ENCODE results near the gene LCN15.

The LCN15 gene

GRCh38 chr9:136754626-136755301 lies 9.6 kb downstream of the LCN15 start:
- Histone ChIP-seq H3K36me3 (replicated peaks; ENCODE audit: low read depth, low read length) (no peaks in the 10 kb centered on the region), H4K20me1 (ENCODE audit: insufficient read depth, low read length) (no peaks in the 10 kb centered on the region), H3K4me1 (ENCODE audit: low read length) (no peaks in the 10 kb centered on the region), H2AFZ (ENCODE audit: low read depth, low read length) (no peak overlapping the region), H3K9me3 (ENCODE audit: insufficient read depth, low read length) (peaks cover 16% of the 10 kb centered on the region), H3K4me2 (ENCODE audit: low read length) (no peak overlapping the region), H3K27me3 (ENCODE audit: low read depth, low read length) (no peaks in the 10 kb centered on the region; the same call in 1 of the 2 replicates), H3K79me2 (ENCODE audit: low read length) (no peaks in the 10 kb centered on the region), H3K4me3 (ENCODE audit: low read length) (no peak overlapping the region), H3K27ac (ENCODE audit: low read length) (no peak overlapping the region), H3K9ac (ENCODE audit: low read length) (no peak overlapping the region)
- TF ChIP-seq CTCF (IDR thresholded peaks at IDR 0.05; ENCODE audit: low read depth, low read length): no peak
- no peak for TF ChIP-seq EZH2phosphoT487 (IDR thresholded peaks at IDR 0.05; ENCODE audit: low read depth)

DNA sequence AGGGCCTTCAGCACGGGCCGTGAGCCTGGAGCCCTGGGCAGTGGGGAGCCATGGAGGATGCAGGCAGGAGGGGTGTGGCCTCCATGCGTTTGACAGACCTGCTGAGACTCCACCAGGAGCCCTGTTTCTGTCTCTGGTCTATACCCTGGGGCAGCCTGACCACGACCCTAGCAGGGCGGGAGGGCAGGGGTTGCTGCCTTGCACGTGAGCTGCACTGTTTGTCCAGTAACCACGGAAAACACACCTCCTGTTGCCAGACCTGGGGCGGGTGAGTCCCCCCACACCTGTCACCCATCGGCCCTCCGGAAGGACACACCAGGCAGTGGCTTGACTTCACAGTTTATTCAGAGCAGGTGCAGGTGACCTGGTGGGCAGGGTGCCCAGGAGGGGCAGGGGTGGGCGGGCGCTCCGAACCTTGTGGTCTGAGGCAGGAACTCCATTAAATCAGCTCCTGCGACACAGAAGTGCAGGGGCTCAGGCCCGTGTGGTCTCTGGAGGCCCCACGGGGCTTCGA lies 10.2 kb downstream of the LCN15 start:
- H3K27ac ChIP-seq (ENCODE audit: low read length): no peak overlapping the region
- no peak overlapping the region for H2AFZ ChIP-seq (ENCODE audit: low read depth, low read length)
- H3K4me1 ChIP-seq (ENCODE audit: low read length): no peaks in the 10 kb centered on the region

DNA sequence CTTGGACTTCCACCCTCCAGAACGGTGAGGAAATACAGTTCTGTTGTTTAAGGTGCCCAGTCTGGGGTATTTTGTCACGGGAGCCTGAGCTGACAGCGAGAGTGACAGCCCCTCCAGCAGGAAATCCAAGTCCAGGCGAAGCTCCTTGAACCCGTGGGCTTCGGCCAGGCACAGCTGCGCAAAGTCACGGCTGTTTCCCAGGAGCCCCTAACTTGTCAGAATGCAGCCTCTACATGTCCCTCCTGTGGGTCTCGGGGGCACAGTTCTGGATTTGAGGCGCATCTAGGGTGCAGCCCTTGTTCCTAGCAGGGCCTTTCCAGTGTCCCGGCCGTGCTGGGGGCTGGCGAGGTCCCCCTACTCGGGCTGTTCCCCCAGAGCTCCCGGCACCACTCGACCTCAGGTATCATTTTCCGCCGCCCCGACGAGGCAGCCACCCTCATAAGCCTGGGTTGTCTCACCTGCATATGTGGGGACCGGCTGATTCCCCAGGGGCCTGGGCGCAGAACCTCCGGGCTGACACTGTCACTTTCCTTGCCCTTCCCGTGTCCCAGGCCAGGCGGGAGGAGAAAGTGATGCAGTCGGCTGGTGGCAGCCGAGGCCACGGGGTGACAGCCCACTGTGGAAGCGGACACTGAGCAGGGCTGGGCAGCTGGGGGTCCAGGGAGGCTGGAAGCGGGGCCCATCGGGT lies 10.8 kb downstream of the LCN15 start:
- TF ChIP-seq CTCF (IDR thresholded peaks at IDR 0.05; ENCODE audit: low read depth, low read length) (no peak), EZH2phosphoT487 (IDR thresholded peaks at IDR 0.05; ENCODE audit: low read depth) (no peak)
- H3K4me3 ChIP-seq (ENCODE audit: low read length): no peak overlapping the region
- no peaks in the 10 kb centered on the region for H3K4me1 ChIP-seq (ENCODE audit: low read length)
- peaks cover 3% of the 10 kb centered on the region for H3K27me3 ChIP-seq (ENCODE audit: low read depth, low read length)
- H3K9me3 ChIP-seq (ENCODE audit: insufficient read depth, low read length): peaks cover 16% of the 10 kb centered on the region
- H3K9ac ChIP-seq (ENCODE audit: low read length): no peak overlapping the region
- H3K36me3 ChIP-seq (replicated peaks; ENCODE audit: low read depth, low read length): no peaks in the 10 kb centered on the region
- H3K27ac ChIP-seq (ENCODE audit: low read length): no peak overlapping the region
- H3K79me2 ChIP-seq (ENCODE audit: low read length): no peaks in the 10 kb centered on the region
- H4K20me1 ChIP-seq (ENCODE audit: insufficient read depth, low read length): no peaks in the 10 kb centered on the region
- no peak overlapping the region for H2AFZ ChIP-seq (ENCODE audit: low read depth, low read length)
- H3K4me2 ChIP-seq (ENCODE audit: low read length): no peak overlapping the region

More for the DNA sequence above, 10.2 kb downstream of the LCN15 start:
- H3K36me3 ChIP-seq (replicated peaks; ENCODE audit: low read depth, low read length): no peaks in the 10 kb centered on the region
- no peaks in the 10 kb centered on the region for H3K79me2 ChIP-seq (ENCODE audit: low read length)
- peaks cover 2% of the 10 kb centered on the region; the same call in 1 of the 2 replicates for H3K27me3 ChIP-seq (ENCODE audit: low read depth, low read length)
- no peak overlapping the region for H3K4me2 ChIP-seq (ENCODE audit: low read length)
- H3K9ac ChIP-seq (ENCODE audit: low read length): no peak overlapping the region
- H3K4me3 ChIP-seq (ENCODE audit: low read length): no peak overlapping the region
- TF ChIP-seq CTCF (IDR thresholded peaks at IDR 0.05; ENCODE audit: low read depth, low read length): no peak
- no peak for TF ChIP-seq EZH2phosphoT487 (IDR thresholded peaks at IDR 0.05; ENCODE audit: low read depth)
- H3K9me3 ChIP-seq (ENCODE audit: insufficient read depth, low read length): peaks cover 16% of the 10 kb centered on the region
- H4K20me1 ChIP-seq (ENCODE audit: insufficient read depth, low read length): no peaks in the 10 kb centered on the region

GRCh38 chr9:136751814-136752213 lies 12.5 kb downstream of the LCN15 start:
- no peak overlapping the region for H3K9ac ChIP-seq (ENCODE audit: low read length)
- H4K20me1 ChIP-seq (ENCODE audit: insufficient read depth, low read length): no peaks in the 10 kb centered on the region
- no peak for TF ChIP-seq CTCF (IDR thresholded peaks at IDR 0.05; ENCODE audit: low read depth, low read length)
- TF ChIP-seq EZH2phosphoT487 (IDR thresholded peaks at IDR 0.05; ENCODE audit: low read depth): no peak
- no peak overlapping the region for H3K4me3 ChIP-seq (ENCODE audit: low read length)
- no peak overlapping the region for H3K4me2 ChIP-seq (ENCODE audit: low read length)
- H3K4me1 ChIP-seq (ENCODE audit: low read length): no peaks in the 10 kb centered on the region
- no peaks in the 10 kb centered on the region for H3K79me2 ChIP-seq (ENCODE audit: low read length)
- H2AFZ ChIP-seq (ENCODE audit: low read depth, low read length): no peak overlapping the region
- peaks cover 16% of the 10 kb centered on the region for H3K9me3 ChIP-seq (ENCODE audit: insufficient read depth, low read length)
- peaks cover 9% of the 10 kb centered on the region for H3K27me3 ChIP-seq (ENCODE audit: low read depth, low read length)
- H3K36me3 ChIP-seq (replicated peaks; ENCODE audit: low read depth, low read length): no peaks in the 10 kb centered on the region
- no peak overlapping the region for H3K27ac ChIP-seq (ENCODE audit: low read length)

Measured in OCI-LY3 (cell line).